Fibroblast of lung (primary cell): ENCODE data around the gene NUP93.

Source experiments
- EZH2 ChIP-seq: IDR thresholded peaks from 2 replicates; pipeline ENCODE4 v1.5.1; 2012; ENCODE audit warnings: low read length, control low read depth, mild to moderate bottlenecking; ENCODE audit errors: missing control alignments
- TF ChIP-seq, protein P1 (sequence below), 2 donors: IDR thresholded peaks in 1 of 2; conservative IDR thresholded peaks in 1 of 2; 1 replicate in 1 of 2; 2 replicates in 1 of 2; pipeline ENCODE4 v1.5.1; 2011 to 2012; ENCODE audit warnings: low read length in 2 of 2, control low read depth in 1 of 2, inconsistent platforms in 1 of 2, low read depth in 1 of 2, mild to moderate bottlenecking in 1 of 2

GRCh38 chr16:56744996-56745640 is 15.2 kb downstream of the NUP93 start:
- TF ChIP-seq, protein P1, sequence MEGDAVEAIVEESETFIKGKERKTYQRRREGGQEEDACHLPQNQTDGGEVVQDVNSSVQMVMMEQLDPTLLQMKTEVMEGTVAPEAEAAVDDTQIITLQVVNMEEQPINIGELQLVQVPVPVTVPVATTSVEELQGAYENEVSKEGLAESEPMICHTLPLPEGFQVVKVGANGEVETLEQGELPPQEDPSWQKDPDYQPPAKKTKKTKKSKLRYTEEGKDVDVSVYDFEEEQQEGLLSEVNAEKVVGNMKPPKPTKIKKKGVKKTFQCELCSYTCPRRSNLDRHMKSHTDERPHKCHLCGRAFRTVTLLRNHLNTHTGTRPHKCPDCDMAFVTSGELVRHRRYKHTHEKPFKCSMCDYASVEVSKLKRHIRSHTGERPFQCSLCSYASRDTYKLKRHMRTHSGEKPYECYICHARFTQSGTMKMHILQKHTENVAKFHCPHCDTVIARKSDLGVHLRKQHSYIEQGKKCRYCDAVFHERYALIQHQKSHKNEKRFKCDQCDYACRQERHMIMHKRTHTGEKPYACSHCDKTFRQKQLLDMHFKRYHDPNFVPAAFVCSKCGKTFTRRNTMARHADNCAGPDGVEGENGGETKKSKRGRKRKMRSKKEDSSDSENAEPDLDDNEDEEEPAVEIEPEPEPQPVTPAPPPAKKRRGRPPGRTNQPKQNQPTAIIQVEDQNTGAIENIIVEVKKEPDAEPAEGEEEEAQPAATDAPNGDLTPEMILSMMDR (conservative IDR thresholded peaks at IDR 0.05 in 1 of 2, IDR thresholded peaks at IDR 0.05 in 1 of 2; ENCODE audit: low read depth in 1 of 2, low read length in 2 of 2), result no peak
- no peak for TF ChIP-seq EZH2
